Mucosa of descending colon (tissue), 3 donors: ENCODE measurements around the gene ZNF492. TPM values are rescaled to one million over a fixed set of nuclear protein-coding genes. Genes with fewer than 3 reads are reported as not detected.
"Not testable (repeated sequence)": the region's sequence is repeated elsewhere in the genome, so short reads cannot be mapped to it uniquely, and the experiment has no call there.

ENCODE experiments used
- ATAC-seq: fragments of 200-7000 bp; cut with Tn5 transposase; one replicate; pipeline ENCODE4 v1.9.1; 2020; ENCODE audit warnings: mild to moderate bottlenecking, moderate library complexity
- DNase-seq, 3 donors: peaks; one replicate each; pipeline ENCODE4 v3.0.0-alpha.2; 2020
- H3K36me3 ChIP-seq: fragments of 200-600 bp; one replicate; pipeline ENCODE4 v1.8.0; 2021; ENCODE audit warnings: low read depth, mild to moderate bottlenecking
- H3K4me1 ChIP-seq: fragments of 200-600 bp; one replicate; pipeline ENCODE4 v1.8.0; 2021; ENCODE audit warnings: low read depth, mild to moderate bottlenecking
- H3K4me3 ChIP-seq: fragments of 200-600 bp; one replicate; pipeline ENCODE4 v1.8.0; 2021; ENCODE audit warnings: mild to moderate bottlenecking
- H3K9me3 ChIP-seq: fragments of 200-600 bp; one replicate; pipeline ENCODE4 v1.8.0; 2021; ENCODE audit warnings: mild to moderate bottlenecking
- intact Hi-C, 2 donors: fragments of 100-400 bp; cut with DNase I in 1 of 2; cut with micrococcal nuclease in 1 of 2; formaldehyde crosslinking; loops; one replicate each; pipeline versions ENCODE4 v1.11.0 to v1.11.1; 2022; cut with DNase I, micrococcal nuclease
- long read RNA-seq, 2 donors: library from polyadenylated mRNA; unstranded; transcript quantifications; one replicate each; pipeline ENCODE4 v2.0.0, GENCODE V29; 2019 to 2021
- total RNA-seq, 3 donors: library from RNA; stranded (reverse); fragmentation: NEBNext Ultra II Directional in 2 of 3; extraction: Animal tissue kit (Norgen Biotek cat#: 25700) in 2 of 3; gene quantifications; one replicate each; pipeline versions ENCODE4 v1.2.1 to v1.2.4, GENCODE V29; 2021 to 2023
- TF ChIP-seq, protein P1 (sequence below): fragments of 200-600 bp; IDR thresholded peaks from one replicate; pipeline ENCODE4 v1.8.0; 2022; ENCODE audit warnings: antibody characterized with exemption, mild to moderate bottlenecking
- donor health status: DM: no; HTN: no; CAD: no; lungs with moderate emphysema.
- donor health status: DM: no; HTN: no; CAD: no.
- donor health status: DM: no; HTN: yes; CAD: no.

Gene ZNF492
- under 1 TPM; 0.07 to 0.61 (median 0.19) TPM for total RNA-seq
- long read RNA-seq, donor 1 = 0 reads
- long read RNA-seq, donor 2 = 0 reads

DNA sequence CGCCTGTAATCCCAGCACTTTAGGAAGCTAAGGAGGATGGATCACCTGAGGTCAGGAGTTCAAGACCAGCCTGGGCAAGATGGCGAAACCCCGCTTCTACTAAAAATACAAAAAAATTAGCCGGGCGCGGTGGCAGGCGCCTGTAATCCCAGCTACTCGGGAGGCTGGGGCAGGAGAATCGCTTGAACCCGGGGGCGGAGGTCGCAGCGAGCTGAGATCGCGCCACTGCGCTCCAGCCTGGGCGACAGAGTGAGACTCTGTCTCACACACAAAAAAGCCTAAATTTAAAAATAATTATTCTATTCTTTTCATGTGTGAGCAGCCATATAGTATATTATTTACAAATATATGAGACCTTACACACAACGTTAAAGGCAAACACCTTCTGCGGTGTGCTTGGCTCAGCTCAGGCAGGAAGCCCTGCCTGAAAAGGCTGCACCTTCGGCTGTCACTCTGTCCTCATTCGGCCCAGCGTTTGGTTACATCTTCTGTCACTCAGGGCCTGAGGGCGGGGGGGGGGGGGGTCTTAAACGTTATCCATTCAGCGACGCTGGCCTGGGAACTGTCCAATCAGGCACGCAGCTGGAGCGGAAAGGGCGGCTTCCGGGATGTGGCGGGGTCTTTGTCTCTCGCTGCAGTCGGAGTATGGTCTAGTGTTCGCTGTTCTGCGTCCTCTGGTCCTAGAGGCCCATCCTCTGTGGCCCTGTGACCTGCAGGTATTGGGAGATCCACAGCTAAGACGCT is at the start of gene ZNF492:
TSS of gene ZNF492 (plus strand) at position 619 of the 744 bp plus-strand sequence. CDS start 19,076 bp downstream, outside the sequence.
- intact Hi-C loops, H3K36me3 ChIP-seq, H3K4me1 ChIP-seq, H3K9me3 ChIP-seq: not testable (repeated sequence)
- peak; percentile 60 to 90 (median 85) for DNase-seq
- ATAC-seq = peak; percentile 70
- H3K4me3 ChIP-seq = peak within 1 kb of the TSS; percentile 42

DNA sequence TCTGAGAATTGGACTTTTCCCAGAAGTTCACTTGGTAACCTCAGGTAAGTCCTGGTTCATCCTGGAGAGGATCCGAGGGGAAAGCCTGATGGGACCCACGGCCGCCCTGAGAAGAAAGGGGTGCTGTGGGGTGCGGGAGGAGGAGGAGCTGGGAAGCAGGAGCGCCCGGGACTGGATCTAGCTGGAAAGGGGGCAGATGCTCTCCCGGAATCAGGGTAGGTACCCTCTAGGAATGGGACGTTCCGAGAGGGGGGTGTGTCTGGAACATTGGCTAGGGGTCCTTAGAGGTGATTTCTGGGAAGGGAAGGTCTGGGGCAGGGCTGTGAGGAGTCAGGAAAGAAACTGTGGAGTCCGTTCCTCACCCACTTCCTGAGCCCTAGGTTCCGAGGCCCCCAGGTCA is 38.7 kb upstream of the ZNF492 start:
- H3K9me3 ChIP-seq = peaks cover 55% of the 10 kb centered on the region
- no peak for ATAC-seq
- no peak overlapping the region for H3K4me3 ChIP-seq
- no peaks in the 10 kb centered on the region for H3K36me3 ChIP-seq
- intact Hi-C loops = no loop called here
- no peaks in the 10 kb centered on the region for H3K4me1 ChIP-seq
- no peak for DNase-seq
- TF ChIP-seq, protein P1, sequence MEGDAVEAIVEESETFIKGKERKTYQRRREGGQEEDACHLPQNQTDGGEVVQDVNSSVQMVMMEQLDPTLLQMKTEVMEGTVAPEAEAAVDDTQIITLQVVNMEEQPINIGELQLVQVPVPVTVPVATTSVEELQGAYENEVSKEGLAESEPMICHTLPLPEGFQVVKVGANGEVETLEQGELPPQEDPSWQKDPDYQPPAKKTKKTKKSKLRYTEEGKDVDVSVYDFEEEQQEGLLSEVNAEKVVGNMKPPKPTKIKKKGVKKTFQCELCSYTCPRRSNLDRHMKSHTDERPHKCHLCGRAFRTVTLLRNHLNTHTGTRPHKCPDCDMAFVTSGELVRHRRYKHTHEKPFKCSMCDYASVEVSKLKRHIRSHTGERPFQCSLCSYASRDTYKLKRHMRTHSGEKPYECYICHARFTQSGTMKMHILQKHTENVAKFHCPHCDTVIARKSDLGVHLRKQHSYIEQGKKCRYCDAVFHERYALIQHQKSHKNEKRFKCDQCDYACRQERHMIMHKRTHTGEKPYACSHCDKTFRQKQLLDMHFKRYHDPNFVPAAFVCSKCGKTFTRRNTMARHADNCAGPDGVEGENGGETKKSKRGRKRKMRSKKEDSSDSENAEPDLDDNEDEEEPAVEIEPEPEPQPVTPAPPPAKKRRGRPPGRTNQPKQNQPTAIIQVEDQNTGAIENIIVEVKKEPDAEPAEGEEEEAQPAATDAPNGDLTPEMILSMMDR = no peak

DNA sequence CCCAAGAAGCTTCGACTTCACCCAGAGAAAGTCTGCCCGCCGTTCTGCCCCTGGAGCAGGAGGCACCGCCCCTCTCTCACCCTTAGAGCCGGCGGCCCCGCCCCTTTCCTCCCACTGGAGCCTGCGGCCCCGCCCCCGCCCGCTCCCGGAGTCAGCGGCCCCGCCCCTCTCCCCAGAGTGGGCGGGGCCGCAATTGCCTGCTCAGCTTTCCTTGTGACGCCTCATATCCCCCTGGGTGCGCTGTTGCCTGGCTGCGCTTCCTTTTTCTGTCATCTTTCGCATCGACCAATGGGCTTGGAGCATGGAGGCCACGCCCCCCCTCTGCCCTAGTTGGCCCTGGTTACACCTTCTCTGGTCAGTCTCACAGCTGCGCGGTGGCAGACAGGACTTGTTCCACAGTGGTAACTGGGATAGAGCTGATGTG is 38.2 kb upstream of the ZNF492 start:
- H3K36me3 ChIP-seq = no peaks in the 10 kb centered on the region
- no peaks in the 10 kb centered on the region for H3K4me1 ChIP-seq
- ATAC-seq (no peak), DNase-seq (peak in 1 of 3 donors; percentile 3)
- no peak overlapping the region for H3K4me3 ChIP-seq
- intact Hi-C loops = no loop called here
- H3K9me3 ChIP-seq = peaks cover 60% of the 10 kb centered on the region
- TF ChIP-seq, protein P1 = no peak

DNA sequence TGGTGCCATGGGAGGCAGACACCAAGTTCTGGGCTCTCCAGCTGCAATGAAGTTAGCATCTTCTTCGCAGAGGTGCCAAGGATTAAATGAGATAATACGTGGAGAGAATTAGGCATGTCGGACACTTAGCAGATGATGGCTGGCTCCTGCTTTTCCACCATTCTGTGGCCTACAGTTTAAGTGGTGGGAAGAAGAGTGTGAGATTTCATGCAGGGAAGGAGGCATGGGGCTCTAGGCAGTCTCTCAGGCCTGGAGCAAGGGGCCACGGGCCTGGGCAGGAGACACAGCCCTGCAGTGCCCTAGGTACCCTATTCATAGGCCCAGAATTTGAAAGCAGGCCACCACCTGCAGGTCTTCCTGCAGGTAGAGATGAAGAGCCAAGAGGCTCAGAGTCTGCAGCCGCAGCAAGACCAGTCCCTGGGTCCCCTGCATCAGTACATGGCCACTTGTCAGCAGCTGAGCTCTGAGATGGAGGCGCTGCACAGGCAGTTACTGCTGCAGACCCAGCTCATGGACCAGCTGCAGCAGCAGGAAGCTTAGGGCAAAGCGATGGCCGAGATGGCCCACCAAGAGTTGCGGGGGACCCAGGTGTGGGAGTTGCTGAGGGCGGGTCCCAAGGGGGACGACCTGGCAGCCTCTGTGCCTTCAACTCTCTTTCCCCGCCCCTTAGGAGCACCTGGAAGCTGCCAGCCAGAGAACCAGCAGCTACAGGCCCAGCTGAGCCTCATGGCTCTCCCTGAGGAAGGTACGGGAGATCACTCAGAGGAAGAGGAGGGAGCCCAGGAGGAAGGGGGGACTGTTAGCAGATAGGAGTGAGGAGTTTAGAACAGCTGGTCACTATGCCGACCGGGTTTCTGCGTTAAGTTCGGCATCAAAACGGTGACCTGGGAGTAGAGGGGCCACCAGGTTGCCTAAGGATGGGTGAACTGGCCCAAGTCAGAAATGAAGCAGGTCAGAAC is 33.2 kb upstream of the ZNF492 start:
- Histone ChIP-seq H3K4me1 (no peaks in the 10 kb centered on the region), H3K9me3 (peaks cover 61% of the 10 kb centered on the region), H3K4me3 (no peak overlapping the region), H3K36me3 (no peaks in the 10 kb centered on the region)
- TF ChIP-seq, protein P1 = no peak
- DNase-seq (no peak), ATAC-seq (no peak)
- intact Hi-C loops = no loop called here

DNA sequence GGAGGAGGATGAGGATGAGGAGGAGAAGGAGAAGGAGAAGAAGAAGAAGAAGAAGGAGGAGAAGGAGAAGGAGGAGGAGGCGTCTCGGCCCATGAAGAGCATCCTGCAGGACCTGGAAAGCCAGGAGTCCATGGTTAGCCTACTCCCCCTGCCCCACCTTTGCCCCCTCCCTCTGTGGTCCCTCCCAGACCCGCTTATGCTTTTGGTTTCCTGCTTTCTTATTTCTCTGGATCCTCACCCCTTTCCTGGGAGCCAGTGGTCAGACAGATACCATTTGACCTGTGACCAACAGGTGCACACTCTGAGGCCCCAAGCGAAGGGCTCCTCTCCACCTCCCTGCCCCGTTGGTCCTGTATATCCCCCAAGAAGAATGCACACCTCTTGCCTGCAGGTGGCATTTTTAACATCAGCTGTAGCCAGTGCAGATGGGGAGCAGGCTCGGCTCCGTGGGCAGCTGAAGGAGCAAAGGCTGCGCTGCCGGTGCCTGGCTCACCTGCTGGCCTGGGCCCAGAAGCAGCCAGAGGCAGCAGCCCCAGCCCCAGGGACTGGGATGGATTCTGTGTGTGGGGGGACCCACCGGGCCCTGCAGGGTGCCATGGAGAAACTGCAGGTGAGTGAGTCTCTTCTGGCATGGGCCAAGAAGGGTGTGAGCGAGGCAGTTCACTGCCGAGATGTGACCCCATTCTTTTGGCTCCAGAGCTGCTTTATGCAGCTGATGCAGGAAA is 32.1 kb upstream of the ZNF492 start:
- DNase-seq (no peak), ATAC-seq (no peak)
- TF ChIP-seq, protein P1 = no peak
- Histone ChIP-seq H3K9me3 (peaks cover 52% of the 10 kb centered on the region), H3K4me1 (no peaks in the 10 kb centered on the region), H3K4me3 (no peak overlapping the region), H3K36me3 (no peaks in the 10 kb centered on the region)
- intact Hi-C loops = no loop called here
